GM18507 (cell line): ENCODE results near the gene TJP3.
"Not testable (repeated sequence)": the region's sequence is repeated elsewhere in the genome, so short reads cannot be mapped to it uniquely, and the experiment has no call there.

Experiments used
- DNase-seq: peaks from one replicate; pipeline ENCODE4 v3.0.0; 2011; ENCODE audit warnings: low read depth; ENCODE audit not compliant: insufficient read length; ENCODE audit errors: extremely low spot score
- FAIRE-seq: peaks from 2 replicates; lab custom pipeline; 2011; peaks lifted over from hg19 to GRCh38; lab: Jason Lieb, UNC

TJP3 gene

GRCh38 chr19:3760871-3761361 lies 52.7 kb downstream of the TJP3 start:
- FAIRE-seq = no peak
- DNase-seq = no peak

GRCh38 chr19:3761382-3762129 lies 53.4 kb downstream of the TJP3 start, which contains the start of gene APBA3:
Gene APBA3 (minus strand): TSS chr19:3761692. CDS start chr19:3760264, 1,428 bp downstream.
- peak; percentile 89 for FAIRE-seq
- DNase-seq = peak; percentile 88

GRCh38 chr19:3762130-3762473 lies 53.9 kb downstream of the TJP3 start:
- FAIRE-seq = no peak
- no peak for DNase-seq

GRCh38 chr19:3762501-3763459 lies 54.6 kb downstream of the TJP3 start, which contains the start of gene MRPL54:
Gene MRPL54 (plus strand): TSS chr19:3762682. CDS start chr19:3762701, 19 bp downstream.
- FAIRE-seq = peak; percentile 98
- DNase-seq = peak; percentile 95

- FAIRE-seq (no peak), DNase-seq (no peak)
Measured at GRCh38 chr19:3765121-3765520, 56.9 kb downstream of the TJP3 start.

GRCh38 chr19:3765757-3766156 lies 57.6 kb downstream of the TJP3 start:
- DNase-seq, FAIRE-seq: not testable (repeated sequence)

- DNase-seq (no peak), FAIRE-seq (no peak)
Measured at GRCh38 chr19:3766520-3766919, 58.3 kb downstream of the TJP3 start.

- no peak for DNase-seq
- no peak for FAIRE-seq
Measured at GRCh38 chr19:3767050-3767449, 58.9 kb downstream of the TJP3 start.

GRCh38 chr19:3768015-3768747 lies 60.0 kb downstream of the TJP3 start:
- FAIRE-seq (no peak), DNase-seq (no peak)

- FAIRE-seq (no peak), DNase-seq (no peak)
Measured at GRCh38 chr19:3768748-3769099, 60.5 kb downstream of the TJP3 start.

GRCh38 chr19:3769494-3769893 lies 61.3 kb downstream of the TJP3 start:
- no peak for DNase-seq
- no peak for FAIRE-seq

- no peak for FAIRE-seq
- no peak for DNase-seq
Measured at GRCh38 chr19:3770136-3770999, 62.2 kb downstream of the TJP3 start.

- DNase-seq (no peak), FAIRE-seq (no peak)
Measured at GRCh38 chr19:3771000-3771905, 63.1 kb downstream of the TJP3 start.

GRCh38 chr19:3771906-3772455 lies 63.8 kb downstream of the TJP3 start, which contains the start of gene RAX2:
Gene RAX2 (minus strand): TSS chr19:3772228. CDS start chr19:3771742, 486 bp downstream.
- DNase-seq = no peak
- FAIRE-seq = no peak

GRCh38 chr19:3773814-3774515 lies 65.8 kb downstream of the TJP3 start:
- no peak for FAIRE-seq
- no peak for DNase-seq

- FAIRE-seq (no peak), DNase-seq (no peak)
Measured at GRCh38 chr19:3774621-3775373, 66.6 kb downstream of the TJP3 start.
